ENCODE data around the gene IMP3. TPM values are rescaled to one million over a fixed set of nuclear protein-coding genes. Genes with fewer than 3 reads are reported as not detected.

The IMP3 gene
- total RNA-seq, 1 experiment from 2014 or later = 56.0 TPM

DNA sequence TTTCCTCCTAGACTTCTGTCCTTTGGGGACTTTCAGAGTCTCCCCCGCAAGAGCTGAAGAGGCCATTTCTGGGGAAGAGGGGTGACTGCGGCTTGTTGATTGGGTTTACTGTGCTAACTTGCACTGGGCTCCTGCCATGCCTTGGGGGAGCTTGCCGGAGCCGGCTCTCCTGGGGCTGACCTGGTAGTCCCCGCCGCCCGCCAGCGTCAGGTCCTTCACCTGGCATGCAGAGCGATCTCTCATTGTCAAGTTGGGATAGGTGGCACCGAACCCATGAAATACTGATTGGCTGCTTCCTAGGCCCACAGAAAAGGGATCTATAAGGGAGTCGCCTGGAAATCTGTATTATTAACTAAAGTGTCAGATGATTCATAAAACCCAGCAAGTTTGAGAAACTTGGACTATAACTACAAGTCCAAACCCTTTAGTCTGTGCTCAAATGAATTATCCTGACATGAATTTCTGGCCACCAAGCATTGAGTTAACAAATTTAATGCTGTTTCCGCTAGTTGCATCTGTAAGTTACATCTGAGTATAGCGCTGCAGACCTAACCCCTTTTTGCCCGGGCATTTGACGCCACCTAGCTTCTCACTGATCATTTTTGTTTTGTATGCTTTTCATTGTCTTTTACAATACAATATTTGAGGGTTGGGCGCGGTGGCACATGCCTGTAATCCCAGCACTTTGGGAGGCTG lies 607 bp upstream of the IMP3 start:
- in situ Hi-C loops (cut with HindIII; ENCODE audit: low pct_unique_long_range_greater_than_20kb, low sequenced_read_pairs) = no loop called here
- TF ChIP-seq, protein P1, sequence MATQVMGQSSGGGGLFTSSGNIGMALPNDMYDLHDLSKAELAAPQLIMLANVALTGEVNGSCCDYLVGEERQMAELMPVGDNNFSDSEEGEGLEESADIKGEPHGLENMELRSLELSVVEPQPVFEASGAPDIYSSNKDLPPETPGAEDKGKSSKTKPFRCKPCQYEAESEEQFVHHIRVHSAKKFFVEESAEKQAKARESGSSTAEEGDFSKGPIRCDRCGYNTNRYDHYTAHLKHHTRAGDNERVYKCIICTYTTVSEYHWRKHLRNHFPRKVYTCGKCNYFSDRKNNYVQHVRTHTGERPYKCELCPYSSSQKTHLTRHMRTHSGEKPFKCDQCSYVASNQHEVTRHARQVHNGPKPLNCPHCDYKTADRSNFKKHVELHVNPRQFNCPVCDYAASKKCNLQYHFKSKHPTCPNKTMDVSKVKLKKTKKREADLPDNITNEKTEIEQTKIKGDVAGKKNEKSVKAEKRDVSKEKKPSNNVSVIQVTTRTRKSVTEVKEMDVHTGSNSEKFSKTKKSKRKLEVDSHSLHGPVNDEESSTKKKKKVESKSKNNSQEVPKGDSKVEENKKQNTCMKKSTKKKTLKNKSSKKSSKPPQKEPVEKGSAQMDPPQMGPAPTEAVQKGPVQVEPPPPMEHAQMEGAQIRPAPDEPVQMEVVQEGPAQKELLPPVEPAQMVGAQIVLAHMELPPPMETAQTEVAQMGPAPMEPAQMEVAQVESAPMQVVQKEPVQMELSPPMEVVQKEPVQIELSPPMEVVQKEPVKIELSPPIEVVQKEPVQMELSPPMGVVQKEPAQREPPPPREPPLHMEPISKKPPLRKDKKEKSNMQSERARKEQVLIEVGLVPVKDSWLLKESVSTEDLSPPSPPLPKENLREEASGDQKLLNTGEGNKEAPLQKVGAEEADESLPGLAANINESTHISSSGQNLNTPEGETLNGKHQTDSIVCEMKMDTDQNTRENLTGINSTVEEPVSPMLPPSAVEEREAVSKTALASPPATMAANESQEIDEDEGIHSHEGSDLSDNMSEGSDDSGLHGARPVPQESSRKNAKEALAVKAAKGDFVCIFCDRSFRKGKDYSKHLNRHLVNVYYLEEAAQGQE (IDR thresholded peaks at IDR 0.05; ENCODE audit: insufficient read depth in 1 of 2, low read depth in 2 of 2, low read length in 1 of 2) = no peak
- no peak for TF ChIP-seq POLR2AphosphoS5 (IDR thresholded peaks at IDR 0.05; ENCODE audit: low read depth, low read length)
- TF ChIP-seq, protein P2, sequence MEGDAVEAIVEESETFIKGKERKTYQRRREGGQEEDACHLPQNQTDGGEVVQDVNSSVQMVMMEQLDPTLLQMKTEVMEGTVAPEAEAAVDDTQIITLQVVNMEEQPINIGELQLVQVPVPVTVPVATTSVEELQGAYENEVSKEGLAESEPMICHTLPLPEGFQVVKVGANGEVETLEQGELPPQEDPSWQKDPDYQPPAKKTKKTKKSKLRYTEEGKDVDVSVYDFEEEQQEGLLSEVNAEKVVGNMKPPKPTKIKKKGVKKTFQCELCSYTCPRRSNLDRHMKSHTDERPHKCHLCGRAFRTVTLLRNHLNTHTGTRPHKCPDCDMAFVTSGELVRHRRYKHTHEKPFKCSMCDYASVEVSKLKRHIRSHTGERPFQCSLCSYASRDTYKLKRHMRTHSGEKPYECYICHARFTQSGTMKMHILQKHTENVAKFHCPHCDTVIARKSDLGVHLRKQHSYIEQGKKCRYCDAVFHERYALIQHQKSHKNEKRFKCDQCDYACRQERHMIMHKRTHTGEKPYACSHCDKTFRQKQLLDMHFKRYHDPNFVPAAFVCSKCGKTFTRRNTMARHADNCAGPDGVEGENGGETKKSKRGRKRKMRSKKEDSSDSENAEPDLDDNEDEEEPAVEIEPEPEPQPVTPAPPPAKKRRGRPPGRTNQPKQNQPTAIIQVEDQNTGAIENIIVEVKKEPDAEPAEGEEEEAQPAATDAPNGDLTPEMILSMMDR (IDR thresholded peaks at IDR 0.05) = peak; percentile 74
- Histone ChIP-seq H3K9me3 (ENCODE audit: control insufficient read depth, insufficient read depth, low read depth, low read length) (no peaks in the 10 kb centered on the region), H3K4me1 (ENCODE audit: control insufficient read depth, insufficient read depth, low read length) (peaks cover 15% of the 10 kb centered on the region), H3K4me3 (ENCODE audit: low read depth in 2 of 2, low read length in 2 of 2) (peak overlapping the region; percentile 71 to 99), H3K27me3 (ENCODE audit: control insufficient read depth, insufficient read depth, low read length) (no peaks in the 10 kb centered on the region), H3K36me3 (ENCODE audit: control insufficient read depth, insufficient read depth, low read length) (peaks cover 2% of the 10 kb centered on the region; the same call in 1 of the 2 replicates), H3K27ac (ENCODE audit: low read length) (peak overlapping the region; percentile 94)
- peak; percentile 76 for DNase-seq (ENCODE audit: low read depth, low spot score)
- peak; percentile 75 for ATAC-seq
- intact Hi-C loops (cut with micrococcal nuclease; ENCODE audit: unreplicated experiment) = loop anchor here (5.0 kb wide), 1 partner anchor 42 kb away; no protein-coding TSS in a partner anchor
- POLR2A ChIA-PET = no interaction called here
- CTCF ChIA-PET = interaction anchor here (0.7 to 1.4 kb wide), 3 partner anchors 8 to 42 kb away, joined by 3 read pairs; no protein-coding TSS in a partner anchor
- BruUV-seq (replicated peaks) = TSS peak; percentile 97

DNA sequence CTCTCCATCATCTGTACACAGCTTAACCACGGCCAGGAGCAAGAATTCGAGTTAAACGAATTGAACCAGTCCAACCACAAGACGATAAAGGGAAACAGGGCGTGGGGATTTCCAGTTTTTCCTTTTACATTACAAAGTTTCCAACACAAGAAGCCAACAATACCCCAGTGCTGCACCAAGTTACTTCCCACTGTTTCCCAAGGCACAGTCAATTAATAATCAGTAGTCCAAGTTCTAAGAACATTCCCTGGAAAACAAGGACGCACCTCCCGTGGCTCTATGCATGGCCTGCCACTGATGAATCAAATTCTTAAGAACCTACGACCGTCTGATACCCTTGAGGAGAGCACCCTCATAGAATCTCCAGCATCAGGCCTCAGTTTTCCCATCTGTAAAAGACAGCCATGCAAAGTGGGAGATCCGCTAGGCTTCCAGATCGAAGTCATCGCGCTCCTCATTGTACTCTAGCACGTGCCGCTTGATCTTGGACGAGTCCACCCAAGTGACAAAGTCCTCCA lies 774 bp downstream of the IMP3 start:
- intact Hi-C loops (cut with micrococcal nuclease; ENCODE audit: unreplicated experiment) = loop anchor here (5.0 kb wide), 1 partner anchor 182 kb away; no protein-coding TSS in a partner anchor
- DNase-seq (ENCODE audit: low read depth, low spot score) = no peak
- Histone ChIP-seq H3K27ac (ENCODE audit: low read length) (peak overlapping the region; percentile 94), H3K9me3 (ENCODE audit: control insufficient read depth, insufficient read depth, low read depth, low read length) (no peaks in the 10 kb centered on the region), H3K36me3 (ENCODE audit: control insufficient read depth, insufficient read depth, low read length) (peaks cover 2% of the 10 kb centered on the region; the same call in 1 of the 2 replicates), H3K4me1 (ENCODE audit: control insufficient read depth, insufficient read depth, low read length) (peaks cover 15% of the 10 kb centered on the region), H3K27me3 (ENCODE audit: control insufficient read depth, insufficient read depth, low read length) (no peaks in the 10 kb centered on the region), H3K4me3 (ENCODE audit: low read depth in 2 of 2, low read length in 2 of 2) (peak overlapping the region; percentile 71 to 99)
- in situ Hi-C loops (cut with HindIII; ENCODE audit: low pct_unique_long_range_greater_than_20kb, low sequenced_read_pairs) = no loop called here
- TF ChIP-seq SIN3A (IDR thresholded peaks at IDR 0.05; ENCODE audit: borderline replicate concordance, insufficient read depth, low read depth, low read length) = no peak
- TF ChIP-seq POLR2AphosphoS5 (IDR thresholded peaks at IDR 0.05; ENCODE audit: low read depth, low read length) = no peak
- TF ChIP-seq, protein P1 (IDR thresholded peaks at IDR 0.05; ENCODE audit: insufficient read depth in 1 of 2, low read depth in 2 of 2, low read length in 1 of 2) = no peak
- TF ChIP-seq, protein P2 (IDR thresholded peaks at IDR 0.05) = no peak
- no peak for TF ChIP-seq TCF7L2 (IDR thresholded peaks at IDR 0.05; ENCODE audit: low read depth, low read length)
- ChIA-PET CTCF (interaction anchor here (0.5 kb wide), 1 partner anchor 188 kb away, joined by 7 read pairs; the partner anchor contains the start of gene SIN3A), POLR2A (interaction anchor here (0.6 to 1.0 kb wide), 2 partner anchors 8 to 187 kb away, joined by 3 read pairs; no protein-coding TSS in a partner anchor)
- TSS peak; percentile 93 for BruUV-seq (replicated peaks)
- ATAC-seq = no peak
